Activated T-helper 2 cell treated with anti-CD3 and anti-CD28 coated beads, Interferon-gamma antibody, Interleukin-2, Interleukin-4, amounts not matched to agents 10 μg/mL and 5 μg/mL and 100 μg/mL, durations not matched to agents 14 hours and 24 hours and 36 hours (primary cell): ENCODE data around the gene VGLL4. TPM values are rescaled to one million over a fixed set of nuclear protein-coding genes. Genes with fewer than 3 reads are reported as not detected.

Experiments
- DNase-seq: peaks from one replicate; pipeline ENCODE4 v3.0.0; 2021; ENCODE audit warnings: low spot score
- H3K27ac Mint-ChIP-seq: one replicate; pipeline ENCODE4 v1.8.0; 2021; ENCODE audit warnings: mixed read lengths
- H3K27me3 Mint-ChIP-seq: one replicate; pipeline ENCODE4 v1.8.0; 2021; ENCODE audit warnings: low read depth, mixed read lengths
- H3K36me3 Mint-ChIP-seq: one replicate; pipeline ENCODE4 v1.8.0; 2021; ENCODE audit warnings: low read depth, mixed read lengths
- H3K4me1 Mint-ChIP-seq: one replicate; pipeline ENCODE4 v1.8.0; 2021; ENCODE audit warnings: low read depth, mixed read lengths
- H3K4me3 Mint-ChIP-seq: one replicate; pipeline ENCODE4 v1.8.0; 2021; ENCODE audit warnings: low read depth, mild to moderate bottlenecking, moderate library complexity, mixed read lengths
- H3K9me3 Mint-ChIP-seq: one replicate; pipeline ENCODE4 v1.8.0; 2021; ENCODE audit warnings: mixed read lengths
- intact Hi-C: fragments of 100-400 bp; cut with micrococcal nuclease; formaldehyde crosslinking; loops from one replicate; pipeline ENCODE4 v1.15.1; 2023
- total RNA-seq: library from RNA; stranded (reverse); gene quantifications from 2 replicates; pipeline ENCODE4 v1.2.3, GENCODE V29; 2022

VGLL4 gene
- total RNA-seq, 1 donor from 2014 or later: 66.6 TPM

GRCh38 chr3:11541321-11542303 lies 102.1 kb downstream of the VGLL4 start:
- intact Hi-C loops: no loop called here
- no peak for DNase-seq
- no peak overlapping the region for H3K27ac Mint-ChIP-seq
- H3K27me3 Mint-ChIP-seq: no peaks in the 10 kb centered on the region
- no peaks in the 10 kb centered on the region for H3K9me3 Mint-ChIP-seq
- H3K4me3 Mint-ChIP-seq: no peak overlapping the region
- H3K4me1 Mint-ChIP-seq: no peaks in the 10 kb centered on the region
- H3K36me3 Mint-ChIP-seq: no peaks in the 10 kb centered on the region

GRCh38 chr3:11539677-11540076 lies 104.0 kb downstream of the VGLL4 start:
- no peaks in the 10 kb centered on the region for H3K27me3 Mint-ChIP-seq
- no peaks in the 10 kb centered on the region for H3K36me3 Mint-ChIP-seq
- intact Hi-C loops: no loop called here
- no peak overlapping the region for H3K27ac Mint-ChIP-seq
- no peaks in the 10 kb centered on the region for H3K9me3 Mint-ChIP-seq
- H3K4me1 Mint-ChIP-seq: no peaks in the 10 kb centered on the region
- no peak for DNase-seq
- H3K4me3 Mint-ChIP-seq: no peak overlapping the region

- H3K9me3 Mint-ChIP-seq: no peaks in the 10 kb centered on the region
Measured at GRCh38 chr3:11539218-11539617, 104.5 kb downstream of the VGLL4 start.

GRCh38 chr3:11538581-11538980 lies 105.1 kb downstream of the VGLL4 start:
- H3K27me3 Mint-ChIP-seq: no peaks in the 10 kb centered on the region
- H3K9me3 Mint-ChIP-seq: no peaks in the 10 kb centered on the region
- no peaks in the 10 kb centered on the region for H3K36me3 Mint-ChIP-seq
- intact Hi-C loops: no loop called here
- no peak overlapping the region for H3K27ac Mint-ChIP-seq
- DNase-seq: no peak
- no peak overlapping the region for H3K4me3 Mint-ChIP-seq
- no peaks in the 10 kb centered on the region for H3K4me1 Mint-ChIP-seq

More at GRCh38 chr3:11539218-11539617, 104.5 kb downstream of the VGLL4 start:
- Mint-ChIP-seq H3K4me1 (no peaks in the 10 kb centered on the region), H3K36me3 (no peaks in the 10 kb centered on the region), H3K27me3 (no peaks in the 10 kb centered on the region), H3K27ac (no peak overlapping the region), H3K4me3 (no peak overlapping the region)
- DNase-seq: no peak
- intact Hi-C loops: no loop called here

- H3K36me3 Mint-ChIP-seq: no peaks in the 10 kb centered on the region
- no peak overlapping the region for H3K27ac Mint-ChIP-seq
- no peaks in the 10 kb centered on the region for H3K27me3 Mint-ChIP-seq
- H3K9me3 Mint-ChIP-seq: no peaks in the 10 kb centered on the region
- H3K4me1 Mint-ChIP-seq: no peaks in the 10 kb centered on the region
- no peak for DNase-seq
- intact Hi-C loops: no loop called here
- no peak overlapping the region for H3K4me3 Mint-ChIP-seq
Measured at GRCh38 chr3:11536936-11537612, 106.6 kb downstream of the VGLL4 start.

GRCh38 chr3:11536132-11536935 lies 107.4 kb downstream of the VGLL4 start:
- Mint-ChIP-seq H3K36me3 (no peaks in the 10 kb centered on the region), H3K27me3 (no peaks in the 10 kb centered on the region), H3K27ac (no peak overlapping the region), H3K4me1 (no peaks in the 10 kb centered on the region), H3K9me3 (no peaks in the 10 kb centered on the region), H3K4me3 (no peak overlapping the region)
- DNase-seq: no peak
- intact Hi-C loops: no loop called here

GRCh38 chr3:11535243-11535960 lies 108.3 kb downstream of the VGLL4 start:
- H3K27me3 Mint-ChIP-seq: no peaks in the 10 kb centered on the region
- H3K27ac Mint-ChIP-seq: no peak overlapping the region
- no peaks in the 10 kb centered on the region for H3K9me3 Mint-ChIP-seq
- no peak overlapping the region for H3K4me3 Mint-ChIP-seq
- intact Hi-C loops: no loop called here
- DNase-seq: no peak
- H3K36me3 Mint-ChIP-seq: no peaks in the 10 kb centered on the region
- H3K4me1 Mint-ChIP-seq: no peaks in the 10 kb centered on the region

- Mint-ChIP-seq H3K4me3 (no peak overlapping the region), H3K27ac (no peak overlapping the region), H3K36me3 (no peaks in the 10 kb centered on the region), H3K4me1 (no peaks in the 10 kb centered on the region), H3K9me3 (no peaks in the 10 kb centered on the region), H3K27me3 (no peaks in the 10 kb centered on the region)
- intact Hi-C loops: no loop called here
- no peak for DNase-seq
Measured at GRCh38 chr3:11534793-11535101, 109.0 kb downstream of the VGLL4 start.

GRCh38 chr3:11534011-11534792 lies 109.5 kb downstream of the VGLL4 start:
- intact Hi-C loops: no loop called here
- Mint-ChIP-seq H3K27ac (no peak overlapping the region), H3K4me1 (no peaks in the 10 kb centered on the region), H3K27me3 (no peaks in the 10 kb centered on the region), H3K4me3 (no peak overlapping the region), H3K36me3 (no peaks in the 10 kb centered on the region), H3K9me3 (no peaks in the 10 kb centered on the region)
- DNase-seq: no peak

- intact Hi-C loops: no loop called here
- no peak overlapping the region for H3K4me3 Mint-ChIP-seq
- peaks cover 3% of the 10 kb centered on the region for H3K36me3 Mint-ChIP-seq
- no peaks in the 10 kb centered on the region for H3K27me3 Mint-ChIP-seq
- H3K9me3 Mint-ChIP-seq: no peaks in the 10 kb centered on the region
- H3K4me1 Mint-ChIP-seq: no peaks in the 10 kb centered on the region
- DNase-seq: no peak
- no peak overlapping the region for H3K27ac Mint-ChIP-seq
Measured at GRCh38 chr3:11532931-11533391, 110.8 kb downstream of the VGLL4 start.

- H3K4me3 Mint-ChIP-seq: no peak overlapping the region
- intact Hi-C loops: no loop called here
- H3K27me3 Mint-ChIP-seq: no peaks in the 10 kb centered on the region
Measured at GRCh38 chr3:11530153-11530721, 113.5 kb downstream of the VGLL4 start.

More at GRCh38 chr3:11530153-11530721, 113.5 kb downstream of the VGLL4 start:
- Mint-ChIP-seq H3K9me3 (no peaks in the 10 kb centered on the region), H3K36me3 (peaks cover 5% of the 10 kb centered on the region), H3K4me1 (no peaks in the 10 kb centered on the region), H3K27ac (no peak overlapping the region)
- no peak for DNase-seq
